NCI-H1417 treated with DMSO at 0.1 percent for 48 hours (cell line): ENCODE data around the gene LENG1.
A peak's percentile ranks its signal among the peaks of the same experiment; 100 is the strongest.

Experiments
- DNase-seq: peaks from one replicate; lab custom pipeline; 2025; lab: John Stamatoyannopoulos, UW

LENG1 gene

DNA sequence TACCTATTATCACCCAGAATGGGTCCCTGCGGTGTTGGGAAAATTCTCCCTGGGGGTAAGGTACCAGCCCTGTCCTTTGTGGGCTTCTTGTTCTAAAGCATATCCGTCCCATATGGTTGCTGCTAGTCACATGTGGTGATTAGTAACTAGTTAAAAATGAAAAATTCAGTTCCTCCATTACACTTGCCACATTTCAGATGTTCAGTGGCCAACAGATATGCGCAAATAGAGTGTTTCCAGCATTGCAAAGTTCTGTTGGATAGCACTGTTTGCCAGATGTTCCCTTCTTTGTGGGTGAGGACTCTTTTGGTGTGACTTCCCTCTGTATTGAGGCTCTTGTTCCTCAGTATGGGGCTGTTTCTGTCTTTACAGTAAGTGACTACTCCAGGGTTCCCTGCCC is 18.2 kb downstream of the LENG1 start:
- DNase-seq = no peak

DNA sequence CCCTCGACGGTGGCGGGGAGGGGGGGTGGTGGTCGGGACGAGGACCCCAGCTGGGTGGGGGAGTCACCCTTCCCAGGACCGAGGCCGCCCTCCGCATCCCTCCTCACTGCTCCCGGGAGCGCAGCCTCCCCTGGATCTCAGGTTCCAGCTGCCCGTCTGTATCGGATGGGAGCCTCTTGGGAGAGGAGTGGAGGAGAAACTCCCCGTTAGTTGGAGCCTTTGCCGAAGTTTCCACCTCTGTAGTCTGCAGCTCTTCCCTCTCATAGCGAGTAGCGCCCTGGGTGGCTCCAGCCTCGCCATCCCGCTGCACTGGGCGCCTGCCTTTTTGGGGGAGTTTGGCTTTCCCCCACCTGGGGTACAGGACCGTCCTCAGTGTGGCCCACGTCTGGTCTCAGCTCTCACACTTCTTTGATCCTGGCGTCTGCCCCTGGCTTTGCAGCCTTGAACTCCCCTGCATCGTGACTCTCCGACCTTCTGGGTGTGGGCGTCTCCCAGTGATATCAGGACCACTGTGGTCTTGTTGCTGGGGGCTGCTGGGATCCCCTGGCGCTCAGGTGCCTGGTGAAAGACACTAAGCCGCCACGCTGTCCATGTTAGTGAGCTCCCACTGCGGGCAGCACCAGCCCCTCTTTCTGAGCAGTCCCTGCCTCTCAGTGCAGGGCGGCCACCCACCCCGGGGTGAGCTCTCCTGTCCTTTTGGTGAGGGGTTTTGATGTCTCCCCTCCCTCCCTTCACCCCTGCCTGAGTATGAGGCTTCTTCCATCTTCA is 20.8 kb downstream of the LENG1 start:
- no peak for DNase-seq

DNA sequence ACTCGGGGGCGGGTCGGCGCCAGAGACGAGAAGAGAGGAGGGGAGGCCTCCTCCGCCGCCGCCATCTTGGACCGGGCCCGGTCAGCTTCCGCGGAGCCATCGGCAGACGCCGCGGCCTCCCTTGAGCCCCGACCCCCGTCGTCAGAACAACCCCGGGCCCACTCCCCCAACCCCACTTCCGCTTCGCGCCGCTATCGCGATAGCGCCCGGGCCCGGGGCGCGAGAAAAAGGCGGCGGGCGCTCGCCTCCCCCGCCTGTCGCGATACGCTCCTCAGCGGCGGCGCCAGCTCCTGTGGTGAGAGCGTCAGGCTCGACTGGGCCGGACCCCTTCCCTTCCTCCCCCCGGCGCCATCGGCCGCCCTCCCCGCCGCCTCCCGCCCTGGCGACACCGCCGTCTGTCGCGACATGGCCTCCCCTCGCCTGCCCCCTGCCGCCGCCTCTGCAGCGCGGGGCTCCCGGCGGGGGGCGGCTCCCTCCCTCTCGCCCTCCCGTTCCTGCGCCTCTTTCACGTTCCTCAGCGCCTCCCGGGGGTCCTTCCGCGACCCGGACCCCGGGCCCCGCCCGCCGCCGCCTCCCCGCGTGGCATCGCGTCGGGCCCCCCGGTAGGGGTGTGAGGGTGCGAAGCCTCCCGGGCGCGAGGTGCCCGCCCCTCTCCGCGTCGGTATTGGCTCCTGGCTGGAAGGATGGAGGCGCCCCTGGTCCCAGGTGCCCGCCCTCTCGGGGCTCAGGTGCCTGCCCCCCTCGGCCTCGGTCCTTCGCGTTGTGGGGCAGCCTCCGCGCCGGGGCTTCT is 21.6 kb downstream of the LENG1 start, which contains the start of gene CNOT3:
Gene CNOT3, plus strand, starts transcription at position 64 of the 790 bp plus-strand sequence. CDS start 5,217 bp downstream, outside the sequence.
- no peak for DNase-seq

DNA sequence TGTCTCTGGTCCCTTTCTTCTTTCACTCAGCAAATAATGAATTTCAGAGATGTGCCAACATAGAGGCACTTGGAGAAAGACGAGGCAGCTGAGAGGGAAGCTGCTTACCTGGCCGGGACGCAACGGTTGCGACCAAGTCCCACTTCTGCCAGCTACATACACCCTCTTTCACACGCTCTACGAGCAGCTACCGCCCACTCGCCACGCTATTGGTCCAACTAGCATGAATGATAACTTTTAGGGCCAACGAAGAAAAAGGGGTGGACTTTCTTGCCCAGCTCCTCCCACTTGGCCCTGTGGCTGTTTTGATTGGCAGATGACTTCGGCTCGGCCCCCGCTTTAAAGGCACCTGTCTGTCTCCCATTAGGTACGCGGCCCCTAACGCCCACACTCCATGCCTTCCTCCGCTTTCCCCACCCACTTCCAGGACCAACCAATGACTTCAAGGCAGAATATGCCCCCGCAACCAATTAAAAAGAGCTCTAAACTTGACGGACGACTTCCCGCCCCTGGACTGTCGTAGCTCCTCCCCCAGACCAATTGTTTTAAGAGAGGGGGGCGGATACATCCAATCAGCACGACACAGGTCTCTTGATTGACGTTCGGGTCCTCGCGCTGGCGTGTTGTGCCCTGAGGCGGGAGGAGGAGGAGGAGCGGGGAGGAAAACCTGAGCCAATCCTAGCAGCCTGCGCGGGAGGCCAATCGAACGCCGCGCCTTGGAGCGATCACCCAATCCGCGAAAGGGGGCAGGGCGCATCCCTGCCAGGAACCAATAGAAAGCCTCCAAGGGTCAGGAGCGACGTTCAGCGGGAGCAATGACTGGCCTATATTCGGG is 22.4 kb downstream of the LENG1 start:
- DNase-seq = peak; percentile 100

DNA sequence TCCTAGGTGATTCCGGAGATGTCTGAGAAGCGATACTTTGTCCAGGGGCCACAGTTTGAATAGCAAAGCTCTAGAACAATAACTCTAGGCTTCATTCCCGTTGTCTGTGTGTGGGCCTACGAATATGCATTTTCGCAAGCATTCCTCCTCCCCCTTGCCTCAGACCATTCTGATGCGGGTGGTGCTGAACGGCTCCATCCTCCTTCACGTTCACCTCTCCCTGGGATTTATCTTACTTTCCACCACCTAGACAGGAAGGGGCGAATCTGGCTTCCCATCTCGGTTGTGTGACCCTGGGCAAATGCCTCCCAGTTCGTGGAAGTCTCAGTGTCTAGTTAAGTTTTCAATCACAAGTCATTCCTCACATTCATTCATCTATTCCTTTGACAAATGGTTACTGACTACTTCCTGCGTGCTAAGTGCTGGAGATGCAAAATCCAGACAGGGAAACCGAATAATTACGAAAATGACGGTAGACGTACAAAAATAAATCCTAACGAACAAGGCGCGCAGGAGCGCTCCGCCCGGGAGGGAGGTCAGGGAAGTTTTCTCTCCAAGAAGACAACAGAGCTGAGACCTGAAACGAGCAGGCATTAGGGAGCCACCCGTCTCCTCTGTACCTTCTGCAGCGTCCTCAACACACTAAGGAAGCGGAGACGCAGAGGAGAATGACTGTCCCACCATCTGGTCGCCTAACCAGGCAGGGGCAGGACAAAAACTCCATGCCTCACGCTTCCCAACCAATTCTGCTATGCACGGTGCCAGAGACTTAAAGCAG is 23.2 kb downstream of the LENG1 start:
- no peak for DNase-seq

DNA sequence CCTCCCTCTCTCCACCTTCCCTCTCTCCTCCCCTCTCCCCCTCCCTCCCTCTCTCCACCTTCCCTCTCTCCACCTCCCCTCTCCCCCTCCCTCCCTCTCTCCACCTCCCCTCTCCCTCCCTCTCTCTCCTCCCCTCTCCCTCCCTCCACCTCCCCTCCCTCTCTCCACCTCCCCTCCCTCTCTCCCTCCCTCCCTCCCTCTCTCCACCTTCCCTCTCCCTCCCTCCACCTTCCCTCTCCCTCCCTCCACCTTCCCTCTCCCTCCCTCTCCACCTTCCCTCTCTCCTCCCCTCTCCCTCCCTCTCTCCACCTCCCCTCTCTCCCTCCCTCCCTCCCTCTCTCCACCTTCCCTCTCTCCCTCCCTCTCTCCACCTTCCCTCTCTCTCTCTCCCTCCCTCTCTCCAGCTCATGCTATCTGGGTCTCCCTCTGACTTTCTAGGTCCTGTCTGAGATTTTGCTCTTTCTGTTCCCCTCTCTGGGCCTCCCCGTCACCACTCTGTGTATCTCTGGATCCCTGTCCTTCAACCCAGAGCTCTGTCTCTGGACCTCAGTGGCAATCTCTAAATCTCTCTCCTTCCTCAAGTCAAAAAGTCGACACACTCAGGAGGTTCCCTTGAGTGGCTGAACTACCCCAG is 25.4 kb downstream of the LENG1 start:
- DNase-seq = no peak

DNA sequence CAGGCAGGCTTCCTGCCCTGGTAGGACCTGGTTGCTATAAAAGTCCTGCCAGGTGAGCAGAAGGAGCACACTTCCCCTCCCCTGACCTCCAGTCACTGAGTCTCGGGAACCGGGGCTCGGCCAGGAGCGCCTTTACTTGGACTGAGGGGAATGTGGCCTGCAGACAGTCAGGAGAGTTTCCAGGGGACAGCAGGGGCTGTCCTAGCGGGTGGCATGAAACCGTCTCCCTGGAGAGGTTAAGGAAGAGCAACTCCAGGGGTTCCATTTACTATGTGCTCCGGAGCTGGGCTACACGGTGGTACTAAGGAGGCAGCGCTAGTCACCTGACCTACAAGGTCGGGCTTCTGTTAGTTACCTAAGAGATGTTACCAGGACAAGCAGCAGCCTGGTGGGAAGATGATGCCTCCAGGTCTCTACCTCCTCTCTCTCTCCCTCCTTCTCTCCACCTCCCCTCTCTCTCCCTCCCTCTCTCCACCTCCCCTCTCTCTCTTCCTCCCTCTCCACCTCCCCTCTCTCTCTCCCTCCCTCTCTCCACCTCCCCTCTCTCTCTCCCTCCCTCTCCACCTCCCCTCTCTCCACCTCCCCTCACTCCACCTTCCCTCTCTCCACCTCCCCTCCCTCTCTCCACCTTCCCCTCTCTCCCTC is 26.1 kb downstream of the LENG1 start:
- peak; percentile 15 for DNase-seq

DNA sequence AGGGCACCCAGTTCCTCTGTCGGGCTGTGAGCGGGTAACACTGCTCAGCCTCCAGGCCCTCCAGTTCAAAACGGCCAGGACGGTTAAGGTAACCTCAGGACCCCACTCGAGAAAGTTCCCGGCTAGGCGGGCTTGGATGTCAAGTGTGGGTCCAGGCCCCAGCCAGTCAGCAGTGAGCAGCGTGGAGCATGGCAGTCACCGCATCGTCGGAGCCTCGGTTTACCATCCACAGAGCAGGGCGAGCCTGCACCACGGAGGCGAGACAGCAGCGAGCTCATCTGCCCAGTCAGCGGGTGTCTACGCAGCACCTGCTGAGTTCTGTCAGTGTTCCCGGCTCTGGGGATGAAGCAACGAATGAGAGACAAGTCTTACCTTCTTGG is 29.9 kb downstream of the LENG1 start:
- DNase-seq = no peak

DNA sequence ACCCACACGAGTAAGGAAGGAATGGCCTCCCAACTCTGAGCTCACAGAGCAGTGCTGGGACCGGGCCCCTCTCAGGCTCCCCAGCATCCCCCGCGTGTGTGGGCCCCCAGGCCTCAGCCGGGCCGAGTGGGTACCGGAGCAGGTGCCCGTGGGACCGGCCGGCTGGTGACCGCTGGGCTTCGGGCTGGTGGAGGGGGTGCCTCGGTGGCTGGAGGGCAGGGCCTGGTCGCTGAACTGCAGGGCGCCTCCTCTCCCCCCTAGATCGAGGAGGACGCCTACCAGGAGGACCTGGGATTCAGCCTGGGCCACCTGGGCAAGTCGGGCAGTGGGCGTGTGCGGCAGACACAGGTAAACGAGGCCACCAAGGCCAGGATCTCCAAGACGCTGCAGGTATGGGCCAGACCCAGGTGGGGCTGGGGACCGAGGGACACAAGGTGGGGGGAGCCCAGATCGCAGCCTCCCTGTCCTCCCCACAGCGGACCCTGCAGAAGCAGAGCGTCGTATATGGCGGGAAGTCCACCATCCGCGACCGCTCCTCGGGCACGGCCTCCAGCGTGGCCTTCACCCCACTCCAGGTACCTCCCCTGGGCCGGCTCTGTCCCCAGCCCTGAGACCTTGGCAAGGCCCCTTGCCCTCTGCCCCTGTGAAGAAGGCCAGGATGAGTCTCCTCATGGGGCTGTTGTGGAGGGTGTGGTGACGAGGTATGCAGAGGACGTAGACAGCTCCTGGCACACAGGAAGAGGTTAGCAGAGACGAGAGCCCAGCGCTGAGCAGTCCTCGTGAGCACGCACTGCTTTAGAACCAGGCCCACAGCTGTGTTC is 30.5 kb downstream of the LENG1 start:
- no peak for DNase-seq

DNA sequence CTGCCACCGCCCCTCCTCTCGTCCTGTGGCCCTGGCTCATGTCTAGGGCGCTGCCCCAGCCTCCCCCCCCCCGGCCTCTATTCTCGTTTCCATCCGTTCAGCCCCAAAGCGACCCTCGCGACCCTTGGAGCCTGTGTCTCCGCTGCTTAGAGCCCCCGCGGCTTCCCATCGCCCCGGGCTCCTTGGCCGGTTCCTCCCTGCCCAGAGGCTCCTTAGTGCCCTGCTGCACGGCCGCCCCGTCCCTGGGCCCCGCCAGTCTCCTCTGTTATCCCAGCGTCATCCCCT is 31.1 kb downstream of the LENG1 start:
- DNase-seq = no peak

DNA sequence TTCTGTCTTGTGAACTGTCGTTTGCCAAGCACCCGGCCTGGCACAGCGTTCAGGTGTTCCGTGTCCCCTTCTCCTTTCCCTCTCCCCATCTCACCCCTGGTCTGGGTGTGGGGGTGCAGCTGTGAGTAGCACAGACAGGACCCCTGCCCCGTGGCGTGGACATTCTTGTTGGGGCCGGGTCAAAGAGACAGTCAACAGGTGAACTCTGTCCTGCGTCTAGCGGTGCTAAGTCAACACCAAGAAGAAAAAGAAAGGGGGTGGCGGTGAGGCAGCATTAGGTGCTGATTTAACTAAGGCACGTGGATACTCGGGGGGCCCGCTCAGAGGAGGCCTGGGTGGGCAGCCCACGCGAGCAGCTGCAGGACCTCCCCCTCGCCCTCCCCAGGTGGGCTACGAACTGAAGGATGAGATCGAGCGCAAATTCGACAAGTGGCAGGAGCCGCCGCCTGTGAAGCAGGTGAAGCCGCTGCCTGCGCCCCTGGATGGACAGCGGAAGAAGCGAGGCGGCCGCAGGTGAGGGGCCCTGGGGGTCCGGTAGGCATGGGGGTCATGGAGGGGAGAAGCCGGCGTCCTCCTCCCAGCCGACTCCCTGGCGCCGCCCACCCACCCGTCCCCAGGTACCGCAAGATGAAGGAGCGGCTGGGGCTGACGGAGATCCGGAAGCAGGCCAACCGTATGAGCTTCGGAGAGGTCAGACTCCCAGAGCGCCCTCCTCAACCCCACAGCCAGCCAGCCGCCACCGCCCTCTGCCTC is 31.7 kb downstream of the LENG1 start:
- DNase-seq = no peak

DNA sequence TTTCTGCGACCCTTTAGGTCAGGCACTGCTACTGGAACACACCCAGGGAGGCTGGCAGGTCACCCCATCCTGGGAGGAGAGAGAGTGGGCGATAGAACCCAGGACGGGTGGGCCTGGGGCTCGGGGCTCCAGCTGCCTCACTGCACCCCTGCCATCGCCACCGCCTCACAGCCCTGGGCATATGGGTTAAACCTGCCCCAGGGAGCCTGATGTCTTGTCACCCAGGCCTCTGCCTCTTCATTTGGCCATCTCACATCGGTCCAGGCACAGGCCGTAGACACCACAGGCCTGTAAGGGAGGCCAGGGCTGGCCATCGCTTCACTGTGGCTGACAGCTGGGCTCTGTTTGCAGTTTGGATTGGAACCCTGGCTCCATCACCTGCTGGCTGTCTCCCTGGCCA is 33.8 kb downstream of the LENG1 start:
- DNase-seq = no peak

DNA sequence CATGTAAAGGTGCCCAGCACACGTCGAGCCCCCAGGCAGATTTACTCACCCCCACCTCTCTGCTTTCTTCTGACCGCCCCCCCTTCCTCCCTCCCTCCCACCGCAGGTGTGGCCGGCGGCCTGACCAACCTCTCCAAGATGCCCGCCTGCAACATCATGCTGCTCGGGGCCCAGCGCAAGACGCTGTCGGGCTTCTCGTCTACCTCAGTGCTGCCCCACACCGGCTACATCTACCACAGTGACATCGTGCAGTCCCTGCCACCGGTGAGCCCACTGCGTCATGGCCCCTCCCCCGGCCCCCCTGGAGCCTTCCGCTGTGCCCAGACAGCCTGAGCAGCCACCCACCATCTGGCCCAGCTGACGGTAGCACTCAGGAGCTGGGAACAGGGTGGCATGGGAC is 35.1 kb downstream of the LENG1 start:
- no peak for DNase-seq

DNA sequence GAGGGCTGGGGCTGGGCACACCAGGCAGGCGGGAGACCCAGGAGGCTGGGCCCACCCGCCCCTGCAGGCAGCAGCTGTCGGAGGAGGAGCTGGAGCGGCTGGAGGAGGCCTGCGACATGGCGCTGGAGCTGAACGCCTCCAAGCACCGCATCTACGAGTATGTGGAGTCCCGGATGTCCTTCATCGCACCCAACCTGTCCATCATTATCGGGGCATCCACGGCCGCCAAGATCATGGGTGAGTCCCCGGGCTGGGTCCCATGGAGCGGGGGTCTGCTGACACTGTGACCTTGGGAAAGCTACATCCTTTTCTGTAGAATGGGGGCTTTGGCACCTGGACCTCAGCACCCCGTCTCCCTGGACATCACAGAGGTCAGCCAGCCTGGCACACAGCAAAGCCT is 35.8 kb downstream of the LENG1 start:
- DNase-seq = no peak

DNA sequence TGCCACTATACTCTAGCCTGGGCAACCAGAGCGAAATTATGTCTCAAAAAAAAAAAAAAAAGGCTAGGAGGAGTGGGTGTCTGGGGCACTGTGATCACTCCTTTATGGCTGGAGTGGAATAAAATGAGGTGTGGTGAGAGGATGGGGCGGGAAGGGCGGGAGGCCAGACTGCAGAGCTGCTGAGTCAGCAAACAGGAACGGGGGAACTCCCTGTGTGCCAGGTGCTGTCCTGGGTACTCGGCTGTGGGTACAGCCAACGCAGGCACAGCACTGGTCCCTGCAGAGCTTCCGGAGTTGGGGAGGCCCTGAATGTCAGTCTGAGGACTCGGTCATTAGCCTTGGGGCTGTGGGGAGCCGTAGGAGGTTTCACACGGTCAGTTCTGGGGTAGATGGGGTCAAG is 38.3 kb downstream of the LENG1 start:
- DNase-seq = no peak

DNA sequence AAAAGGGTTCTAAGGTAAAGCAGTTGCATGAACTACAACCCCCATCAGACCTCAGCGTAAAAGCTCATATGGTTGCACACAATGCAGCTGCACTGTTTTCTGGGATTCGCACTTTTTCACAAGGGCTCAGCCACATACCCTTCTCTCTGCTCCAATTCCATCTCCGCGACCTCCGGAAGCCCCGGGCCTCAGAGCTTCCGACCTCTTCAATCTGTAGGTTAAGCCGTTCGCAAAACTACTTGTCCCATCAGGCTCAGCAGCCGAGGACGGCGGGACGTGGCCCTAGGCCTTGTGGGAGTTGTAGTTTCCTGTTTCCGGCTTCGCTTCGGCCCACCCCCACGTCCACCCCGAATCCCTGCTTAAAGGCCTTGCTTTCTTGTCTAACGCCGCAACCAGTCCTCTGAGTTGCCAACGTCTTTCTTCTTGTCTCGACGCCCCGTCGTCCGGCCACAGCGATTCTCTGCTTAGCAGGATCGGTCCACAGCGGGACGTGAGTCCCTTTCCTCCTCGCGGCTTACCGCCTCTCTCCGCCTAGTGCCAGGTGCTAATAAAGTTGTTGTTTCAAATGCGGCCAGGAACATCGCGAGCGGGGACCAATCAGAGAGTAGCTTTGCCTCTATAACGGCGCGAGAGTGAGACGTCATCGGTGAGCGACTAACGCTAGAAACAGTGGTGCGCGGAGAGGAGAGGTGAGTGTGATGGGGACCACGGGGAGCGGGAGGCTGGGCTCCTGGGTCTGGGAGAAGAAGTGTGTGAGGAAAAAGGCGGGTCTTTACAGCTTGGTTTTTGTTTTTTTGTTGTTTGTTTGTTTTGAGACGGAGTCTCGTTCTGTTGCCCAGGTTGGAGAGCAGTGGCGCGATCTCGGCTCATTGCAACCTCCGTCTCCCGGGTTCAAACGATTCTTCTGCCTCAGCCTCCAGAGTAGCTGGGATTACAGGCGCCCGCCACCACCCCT is 44.1 kb downstream of the LENG1 start, which contains the start of the genes PRPF31 and TFPT:
Gene PRPF31, plus strand, starts transcription at position 646 of the 955 bp plus-strand sequence. CDS start 2,525 bp downstream, outside the sequence.
Gene TFPT, minus strand, starts transcription at position 549 of the 955 bp plus-strand sequence. Its CDS starts 388 bp downstream, at position 161.
- DNase-seq = peak; percentile 84

DNA sequence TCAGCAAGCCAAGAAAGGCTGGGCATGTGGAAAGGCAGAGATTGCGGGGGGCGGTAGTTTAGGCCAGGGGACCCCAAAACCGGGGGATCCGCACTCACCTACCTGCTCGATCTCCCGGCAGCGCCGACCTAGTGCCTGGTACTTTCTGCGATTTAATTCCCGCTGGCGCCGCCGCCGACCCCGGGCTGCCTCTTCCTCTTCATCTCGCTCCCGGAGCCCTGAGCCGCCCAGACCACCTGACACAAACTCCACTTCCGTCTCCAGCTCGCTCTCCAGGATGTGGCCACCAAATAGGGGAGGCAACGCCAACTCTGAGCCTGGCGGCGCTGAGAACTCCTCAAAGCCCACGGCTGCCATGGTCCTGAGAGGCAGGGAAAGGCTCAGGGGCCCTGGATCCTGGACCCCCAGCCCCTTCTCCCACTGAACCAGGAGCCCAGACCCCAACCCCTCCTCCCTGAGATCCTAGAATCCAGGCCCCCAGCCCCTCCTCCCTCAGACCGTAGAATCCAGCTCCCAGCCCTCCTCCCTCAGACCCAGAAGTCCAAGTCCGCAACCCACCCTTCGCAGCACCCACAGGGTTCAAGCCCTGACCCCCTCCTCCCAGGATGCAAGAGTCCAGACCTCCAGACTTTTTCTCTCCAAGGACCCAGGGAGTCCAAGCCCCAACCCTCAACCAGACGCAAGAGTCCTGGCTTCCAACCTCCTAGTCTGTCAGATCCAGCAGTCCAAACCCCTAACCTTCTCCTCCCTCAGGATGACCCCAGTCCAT is 45.0 kb downstream of the LENG1 start:
- DNase-seq = no peak
